ENCODE data around the gene NCAM1. TPM values are rescaled to one million over a fixed set of nuclear protein-coding genes. Genes with fewer than 3 reads are reported as not detected.

NCAM1 gene
- polyA plus RNA-seq, 1 donor (not counting 4 experiments of a cell fraction or from before 2014, with no cell fraction given) = 0.04 TPM

DNA sequence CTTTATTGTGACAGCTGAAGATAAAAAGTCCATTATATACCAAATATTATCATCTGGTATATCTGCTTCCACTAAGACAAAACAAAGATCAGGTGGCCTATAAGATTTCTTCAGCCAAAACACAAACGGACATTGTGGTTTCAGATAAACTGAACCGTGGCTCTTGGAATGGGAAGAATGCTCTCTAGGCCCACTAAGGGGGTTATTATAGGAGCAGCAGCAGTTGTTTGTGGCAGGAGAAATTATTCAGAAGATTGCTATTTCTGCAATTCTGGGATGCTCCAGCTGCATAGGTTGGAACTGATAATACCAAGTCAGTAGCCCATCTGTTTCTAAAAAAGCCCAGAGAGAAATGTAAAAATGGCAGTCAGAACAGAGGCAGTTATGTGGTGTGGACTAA, 145.3 kb downstream of the NCAM1 start:
- no peak for FAIRE-seq
- no peaks in the 10 kb centered on the region for H3K4me1 ChIP-seq (ENCODE audit: control insufficient read depth, extremely low read depth, insufficient read depth, low read length)
- no peaks in the 10 kb centered on the region for H3K9me1 ChIP-seq (ENCODE audit: control insufficient read depth, extremely low read depth, insufficient read depth, low read length)
- no peaks in the 10 kb centered on the region for H3K27me3 ChIP-seq (ENCODE audit: control insufficient read depth, extremely low read depth, insufficient read depth, low read length)
- H3K9ac ChIP-seq (ENCODE audit: control insufficient read depth, extremely low read depth, insufficient read depth, low read length) = no peak overlapping the region
- no peaks in the 10 kb centered on the region for H3K36me3 ChIP-seq (ENCODE audit: control insufficient read depth in 2 of 2, extremely low read depth in 1 of 2, insufficient read depth in 2 of 2, low read length in 2 of 2)
- TF ChIP-seq EZH2 (IDR thresholded peaks at IDR 0.05; ENCODE audit: low read length) = no peak
- TF ChIP-seq, protein P1, sequence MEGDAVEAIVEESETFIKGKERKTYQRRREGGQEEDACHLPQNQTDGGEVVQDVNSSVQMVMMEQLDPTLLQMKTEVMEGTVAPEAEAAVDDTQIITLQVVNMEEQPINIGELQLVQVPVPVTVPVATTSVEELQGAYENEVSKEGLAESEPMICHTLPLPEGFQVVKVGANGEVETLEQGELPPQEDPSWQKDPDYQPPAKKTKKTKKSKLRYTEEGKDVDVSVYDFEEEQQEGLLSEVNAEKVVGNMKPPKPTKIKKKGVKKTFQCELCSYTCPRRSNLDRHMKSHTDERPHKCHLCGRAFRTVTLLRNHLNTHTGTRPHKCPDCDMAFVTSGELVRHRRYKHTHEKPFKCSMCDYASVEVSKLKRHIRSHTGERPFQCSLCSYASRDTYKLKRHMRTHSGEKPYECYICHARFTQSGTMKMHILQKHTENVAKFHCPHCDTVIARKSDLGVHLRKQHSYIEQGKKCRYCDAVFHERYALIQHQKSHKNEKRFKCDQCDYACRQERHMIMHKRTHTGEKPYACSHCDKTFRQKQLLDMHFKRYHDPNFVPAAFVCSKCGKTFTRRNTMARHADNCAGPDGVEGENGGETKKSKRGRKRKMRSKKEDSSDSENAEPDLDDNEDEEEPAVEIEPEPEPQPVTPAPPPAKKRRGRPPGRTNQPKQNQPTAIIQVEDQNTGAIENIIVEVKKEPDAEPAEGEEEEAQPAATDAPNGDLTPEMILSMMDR (optimal IDR thresholded peaks at IDR 0.05 in 1 of 3, IDR thresholded peaks at IDR 0.05 in 1 of 3, conservative IDR thresholded peaks at IDR 0.05 in 1 of 3; ENCODE audit: extremely low read depth in 1 of 3, insufficient read depth in 2 of 3, low read length in 3 of 3) = no peak
- no peak for DNase-seq (ENCODE audit: low read depth, low spot score)
- no peaks in the 10 kb centered on the region for H3K9me3 ChIP-seq (ENCODE audit: control insufficient read depth, low read depth, low read length)
- H3K4me2 ChIP-seq (ENCODE audit: control insufficient read depth, extremely low read depth, insufficient read depth, low read depth, low read length) = no peak overlapping the region
- no peak overlapping the region for H3K4me3 ChIP-seq (ENCODE audit: control insufficient read depth in 2 of 3, extremely low read depth in 1 of 3, insufficient read depth in 2 of 3, low read depth in 1 of 3, low read length in 3 of 3)
- no peaks in the 10 kb centered on the region for H4K20me1 ChIP-seq (ENCODE audit: control insufficient read depth, extremely low read depth, insufficient read depth, low read length)
- dilution Hi-C loops (cut with MboI; ENCODE audit: extremely low pct_ligation_motif_present, low sequenced_read_pairs) = no loop called here
- H2AFZ ChIP-seq (ENCODE audit: control insufficient read depth, low read length) = no peak overlapping the region
- no peaks in the 10 kb centered on the region for H3K79me2 ChIP-seq (ENCODE audit: control insufficient read depth, insufficient read depth, low read length)
- H3K27ac ChIP-seq (ENCODE audit: control insufficient read depth, insufficient read depth, low read length) = no peak overlapping the region

DNA sequence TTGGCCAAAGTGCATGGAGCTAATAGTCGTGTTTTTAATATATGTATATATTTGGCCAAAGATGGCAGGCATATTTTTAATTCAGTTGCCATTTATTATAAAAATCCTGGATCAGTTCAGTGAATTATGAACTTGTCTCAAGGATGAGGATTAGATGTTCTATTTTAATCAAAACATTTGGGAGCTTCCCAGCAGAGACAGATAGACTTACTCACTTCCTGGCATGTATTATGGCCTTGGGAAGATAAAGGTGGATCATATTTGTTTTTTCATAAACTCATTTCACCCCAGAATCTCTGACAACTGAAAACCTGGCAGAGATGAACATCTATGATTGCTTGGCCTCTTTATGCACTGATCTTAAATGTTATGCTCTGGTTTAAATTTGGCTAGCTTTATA, 148.8 kb downstream of the NCAM1 start:
- Histone ChIP-seq H3K79me2 (ENCODE audit: control insufficient read depth, insufficient read depth, low read length) (no peaks in the 10 kb centered on the region), H4K20me1 (ENCODE audit: control insufficient read depth, extremely low read depth, insufficient read depth, low read length) (no peaks in the 10 kb centered on the region), H2AFZ (ENCODE audit: control insufficient read depth, low read length) (no peak overlapping the region), H3K27ac (ENCODE audit: control insufficient read depth, insufficient read depth, low read length) (no peak overlapping the region), H3K4me3 (ENCODE audit: control insufficient read depth in 2 of 3, extremely low read depth in 1 of 3, insufficient read depth in 2 of 3, low read depth in 1 of 3, low read length in 3 of 3) (no peak overlapping the region), H3K9me1 (ENCODE audit: control insufficient read depth, extremely low read depth, insufficient read depth, low read length) (no peaks in the 10 kb centered on the region), H3K4me1 (ENCODE audit: control insufficient read depth, extremely low read depth, insufficient read depth, low read length) (no peaks in the 10 kb centered on the region), H3K4me2 (ENCODE audit: control insufficient read depth, extremely low read depth, insufficient read depth, low read depth, low read length) (no peak overlapping the region), H3K9ac (ENCODE audit: control insufficient read depth, extremely low read depth, insufficient read depth, low read length) (no peak overlapping the region), H3K9me3 (ENCODE audit: control insufficient read depth, low read depth, low read length) (no peaks in the 10 kb centered on the region), H3K27me3 (ENCODE audit: control insufficient read depth, extremely low read depth, insufficient read depth, low read length) (no peaks in the 10 kb centered on the region), H3K36me3 (ENCODE audit: control insufficient read depth in 2 of 2, extremely low read depth in 1 of 2, insufficient read depth in 2 of 2, low read length in 2 of 2) (no peaks in the 10 kb centered on the region)
- FAIRE-seq (no peak), DNase-seq (ENCODE audit: low read depth, low spot score) (no peak)
- TF ChIP-seq, protein P1 (optimal IDR thresholded peaks at IDR 0.05 in 1 of 3, IDR thresholded peaks at IDR 0.05 in 1 of 3, conservative IDR thresholded peaks at IDR 0.05 in 1 of 3; ENCODE audit: extremely low read depth in 1 of 3, insufficient read depth in 2 of 3, low read length in 3 of 3) = no peak
- no peak for TF ChIP-seq EZH2 (IDR thresholded peaks at IDR 0.05; ENCODE audit: low read length)
- dilution Hi-C loops (cut with MboI; ENCODE audit: extremely low pct_ligation_motif_present, low sequenced_read_pairs) = no loop called here
